ENCODE data around the gene MYOCD.

GRCh38 chr17:12659500-12659899 is 6.2 kb upstream of the MYOCD start:
- no peak for TF ChIP-seq CTCF (IDR thresholded peaks at IDR 0.05)
- no peak for TF ChIP-seq POLR2A (IDR thresholded peaks at IDR 0.05)
